ENCODE data around the gene VCL. TPM values are rescaled to one million over a fixed set of nuclear protein-coding genes. Genes with fewer than 3 reads are reported as not detected.

The VCL gene
- total RNA-seq: 100 to 1,000 TPM; 173 to 216 TPM

DNA sequence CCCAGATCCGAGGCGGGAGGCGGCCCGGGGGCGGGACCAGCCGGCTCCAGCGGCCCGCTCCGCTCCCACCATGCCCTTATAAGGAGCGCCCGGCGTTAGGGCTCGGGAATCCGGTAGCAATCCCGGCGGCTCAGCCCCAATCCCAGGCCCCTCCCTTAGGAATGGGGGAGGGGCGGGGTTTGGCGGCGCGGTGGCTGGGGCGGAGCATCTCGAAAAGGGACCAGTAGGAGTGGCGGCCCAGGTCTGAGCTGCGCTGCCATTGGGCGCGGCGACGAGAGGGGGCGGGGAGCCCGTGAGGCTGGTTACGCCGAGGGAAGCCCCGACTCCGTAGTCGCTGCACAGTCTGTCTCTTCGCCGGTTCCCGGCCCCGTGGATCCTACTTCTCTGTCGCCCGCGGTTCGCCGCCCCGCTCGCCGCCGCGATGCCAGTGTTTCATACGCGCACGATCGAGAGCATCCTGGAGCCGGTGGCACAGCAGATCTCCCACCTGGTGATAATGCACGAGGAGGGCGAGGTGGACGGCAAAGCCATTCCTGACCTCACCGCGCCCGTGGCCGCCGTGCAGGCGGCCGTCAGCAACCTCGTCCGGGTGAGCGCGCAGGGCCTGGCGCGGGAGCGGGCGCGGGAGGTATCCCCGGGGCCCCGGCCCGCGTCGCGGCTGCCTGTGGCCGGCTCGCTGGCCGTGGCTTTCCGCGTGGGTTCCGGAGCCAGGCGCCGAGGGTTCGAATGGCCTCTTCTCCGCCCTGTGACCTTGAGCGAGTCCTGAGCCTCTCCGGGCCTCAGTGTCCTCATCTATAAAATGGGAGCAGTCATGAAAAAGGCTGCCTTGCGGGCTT, at the start of gene VCL:
Gene VCL, plus strand, starts transcription at position 330 of the 836 bp plus-strand sequence. Its CDS starts 92 bp downstream, at position 422.
- H3K9me3 ChIP-seq: no peaks in the 10 kb centered on the region
- H3K36me3 ChIP-seq: no peaks in the 10 kb centered on the region
- H3K27me3 ChIP-seq: no peaks in the 10 kb centered on the region
- H3K4me1 ChIP-seq: peaks cover 0 to 39% of the 10 kb centered on the region in 2 donors
- DNase-seq (ENCODE audit: low spot score): peak; percentile 99
- TF ChIP-seq, protein P1, sequence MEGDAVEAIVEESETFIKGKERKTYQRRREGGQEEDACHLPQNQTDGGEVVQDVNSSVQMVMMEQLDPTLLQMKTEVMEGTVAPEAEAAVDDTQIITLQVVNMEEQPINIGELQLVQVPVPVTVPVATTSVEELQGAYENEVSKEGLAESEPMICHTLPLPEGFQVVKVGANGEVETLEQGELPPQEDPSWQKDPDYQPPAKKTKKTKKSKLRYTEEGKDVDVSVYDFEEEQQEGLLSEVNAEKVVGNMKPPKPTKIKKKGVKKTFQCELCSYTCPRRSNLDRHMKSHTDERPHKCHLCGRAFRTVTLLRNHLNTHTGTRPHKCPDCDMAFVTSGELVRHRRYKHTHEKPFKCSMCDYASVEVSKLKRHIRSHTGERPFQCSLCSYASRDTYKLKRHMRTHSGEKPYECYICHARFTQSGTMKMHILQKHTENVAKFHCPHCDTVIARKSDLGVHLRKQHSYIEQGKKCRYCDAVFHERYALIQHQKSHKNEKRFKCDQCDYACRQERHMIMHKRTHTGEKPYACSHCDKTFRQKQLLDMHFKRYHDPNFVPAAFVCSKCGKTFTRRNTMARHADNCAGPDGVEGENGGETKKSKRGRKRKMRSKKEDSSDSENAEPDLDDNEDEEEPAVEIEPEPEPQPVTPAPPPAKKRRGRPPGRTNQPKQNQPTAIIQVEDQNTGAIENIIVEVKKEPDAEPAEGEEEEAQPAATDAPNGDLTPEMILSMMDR (IDR thresholded peaks at IDR 0.05): no peak
- H3K4me3 ChIP-seq: peak within 1 kb of the TSS; percentile 77 to 85
- peak within 1 kb of the TSS; percentile 88 to 93 for H3K27ac ChIP-seq

DNA sequence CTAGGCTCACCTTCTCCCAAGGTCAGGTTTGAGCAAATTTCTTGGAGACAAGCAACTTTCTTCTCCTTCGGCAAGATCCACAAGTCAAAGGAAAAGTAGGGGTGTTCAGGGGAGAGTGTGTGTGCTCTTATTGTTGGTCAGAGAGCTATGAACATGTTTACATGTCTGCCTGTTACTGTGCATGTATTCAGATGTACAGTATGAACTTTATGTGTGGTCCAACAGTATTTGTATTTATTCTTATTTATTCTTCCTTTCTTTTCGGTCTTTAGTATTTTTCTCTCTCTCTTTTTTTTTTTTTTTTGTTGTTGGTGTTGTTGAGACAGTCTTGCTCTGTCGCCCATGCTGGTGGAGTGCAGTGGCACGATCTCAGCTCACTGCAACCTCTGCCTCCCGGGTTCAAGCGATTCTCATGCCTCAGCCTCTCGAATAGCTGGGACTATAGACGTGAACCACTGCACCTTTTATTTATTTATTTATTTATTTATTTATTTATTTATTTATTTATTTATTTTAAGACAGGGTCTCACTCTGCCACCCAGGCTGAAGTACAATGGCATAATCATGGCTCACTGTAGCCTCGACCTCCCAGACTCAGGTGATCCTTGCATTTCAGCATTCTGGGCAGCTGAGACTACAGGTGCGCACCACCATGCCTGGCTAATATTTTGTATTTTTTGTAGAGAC, 48.8 kb upstream of the VCL start:
- Histone ChIP-seq H3K4me3 (no peak overlapping the region), H3K4me1 (no peaks in the 10 kb centered on the region), H3K27me3 (no peaks in the 10 kb centered on the region), H3K9me3 (no peaks in the 10 kb centered on the region), H3K36me3 (no peaks in the 10 kb centered on the region), H3K27ac (no peak overlapping the region)
- TF ChIP-seq, protein P1 (IDR thresholded peaks at IDR 0.05): no peak
- no peak for DNase-seq (ENCODE audit: low spot score)

DNA sequence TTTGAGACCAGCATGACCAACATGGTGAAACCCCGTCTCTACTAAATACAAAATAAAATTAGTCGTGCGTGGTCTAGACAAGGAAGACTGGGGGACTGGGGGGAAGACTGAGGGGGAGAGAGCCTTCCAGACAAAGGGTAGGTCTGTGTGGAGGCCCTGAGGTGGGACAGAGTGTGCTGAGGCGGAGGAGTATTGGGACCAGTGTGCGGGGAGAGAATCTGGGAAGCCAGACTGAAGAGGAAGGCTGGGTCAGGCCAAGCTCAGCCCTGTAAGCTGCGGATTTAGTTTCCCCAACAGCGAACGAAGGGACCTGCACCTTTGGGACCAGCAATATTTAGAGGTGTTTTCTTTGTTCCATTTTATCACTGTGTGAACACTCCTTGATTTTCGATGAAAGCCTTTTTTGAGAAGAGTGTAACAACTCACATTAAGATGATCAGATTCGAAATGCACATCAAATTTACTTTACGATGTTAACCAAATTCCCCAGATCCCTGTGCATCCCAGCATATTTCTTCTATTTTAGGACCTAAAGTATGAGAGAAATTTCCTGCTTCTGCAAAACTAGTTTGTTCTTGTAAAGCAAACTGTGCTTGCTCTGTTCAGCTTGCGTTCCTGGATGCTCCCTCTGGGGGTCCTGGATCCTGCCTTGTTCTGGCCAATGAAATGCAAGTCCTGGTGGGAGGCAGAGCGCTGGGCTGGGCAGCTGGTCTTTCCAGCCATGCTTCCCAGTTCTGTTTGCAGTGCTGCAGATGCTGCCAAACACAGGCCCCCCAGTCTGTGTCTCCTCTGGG, 47.6 kb upstream of the VCL start:
- H3K36me3 ChIP-seq: no peaks in the 10 kb centered on the region
- H3K4me1 ChIP-seq: no peaks in the 10 kb centered on the region
- no peak for DNase-seq (ENCODE audit: low spot score)
- no peak overlapping the region for H3K4me3 ChIP-seq
- H3K27me3 ChIP-seq: no peaks in the 10 kb centered on the region
- TF ChIP-seq, protein P1 (IDR thresholded peaks at IDR 0.05): no peak
- H3K9me3 ChIP-seq: no peaks in the 10 kb centered on the region
- H3K27ac ChIP-seq: no peak overlapping the region

DNA sequence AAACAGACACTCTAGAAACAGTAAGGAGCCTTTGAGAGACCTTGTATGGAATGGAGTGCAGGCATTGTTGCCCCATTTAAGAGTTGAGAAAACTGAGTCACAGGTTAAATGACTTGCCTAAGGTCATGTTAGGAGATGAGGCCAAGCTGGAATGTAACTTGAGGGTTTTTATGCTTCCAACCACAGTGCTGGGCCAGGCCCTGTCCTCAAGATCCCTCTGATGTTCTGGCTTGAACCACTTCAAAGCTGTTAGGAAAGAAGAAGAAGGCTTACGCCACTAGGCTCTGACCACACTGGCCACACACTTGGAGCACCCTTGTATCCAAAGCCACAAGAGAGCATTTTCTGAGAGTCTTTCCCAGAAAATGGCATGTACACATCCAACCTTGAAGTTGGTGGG, 44.3 kb upstream of the VCL start:
- no peak overlapping the region for H3K27ac ChIP-seq
- no peak for DNase-seq (ENCODE audit: low spot score)
- no peaks in the 10 kb centered on the region for H3K27me3 ChIP-seq
- no peaks in the 10 kb centered on the region for H3K9me3 ChIP-seq
- TF ChIP-seq, protein P1 (IDR thresholded peaks at IDR 0.05): no peak
- H3K4me3 ChIP-seq: no peak overlapping the region
- peaks cover 0 to 13% of the 10 kb centered on the region in 2 donors for H3K4me1 ChIP-seq
- no peaks in the 10 kb centered on the region for H3K36me3 ChIP-seq

DNA sequence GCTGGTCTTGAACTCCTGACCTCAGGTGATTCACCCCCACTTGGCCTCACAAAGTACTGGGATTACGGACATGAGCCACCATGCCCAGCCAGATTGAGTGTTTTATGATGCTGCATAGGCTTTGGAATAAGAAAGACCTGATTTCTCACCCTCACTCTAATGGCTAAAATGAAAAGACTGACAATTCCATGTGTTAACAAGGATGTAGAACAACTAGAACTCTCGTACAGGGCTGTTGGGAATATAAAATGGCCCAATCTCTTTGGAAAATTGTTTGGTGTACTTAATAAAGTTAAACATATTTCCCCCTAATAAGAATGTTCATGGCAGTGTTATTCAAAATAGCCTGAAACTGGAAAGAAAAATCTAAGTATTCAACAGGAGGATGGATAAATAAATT, 43.2 kb upstream of the VCL start:
- no peak for DNase-seq (ENCODE audit: low spot score)
- H3K4me3 ChIP-seq: no peak overlapping the region
- H3K4me1 ChIP-seq: peaks cover 0 to 13% of the 10 kb centered on the region in 2 donors
- H3K36me3 ChIP-seq: no peaks in the 10 kb centered on the region
- H3K27ac ChIP-seq: no peak overlapping the region
- H3K27me3 ChIP-seq: no peaks in the 10 kb centered on the region
- H3K9me3 ChIP-seq: no peaks in the 10 kb centered on the region
- TF ChIP-seq, protein P1 (IDR thresholded peaks at IDR 0.05): no peak

Data from right atrium auricular region (tissue), 2 donors.